GM18499 (cell line): ENCODE results near the gene SHOX.

Experiments used
- ATAC-seq: cut with Tn5 transposase; IDR thresholded peaks from one replicate; pipeline ENCODE4 v1.9.1; 2021; ENCODE audit warnings: moderate number of reproducible peaks; ENCODE audit not compliant: insufficient read depth, unreplicated experiment

SHOX gene

GRCh38 chrX:661154-661553 lies 30.6 kb downstream of the SHOX start:
- ATAC-seq = no peak

- ATAC-seq = no peak
These were observed 31.5 kb downstream of the SHOX start for GRCh38 chrX:662126-662525.

- ATAC-seq = no peak
These were observed 33.2 kb downstream of the SHOX start for GRCh38 chrX:663841-664240.

- no peak for ATAC-seq
These were observed 36.5 kb downstream of the SHOX start for GRCh38 chrX:666762-667720.

GRCh38 chrX:670645-671044 lies 40.1 kb downstream of the SHOX start:
- no peak for ATAC-seq

GRCh38 chrX:672931-673330 lies 42.3 kb downstream of the SHOX start:
- no peak for ATAC-seq

GRCh38 chrX:675279-675954 lies 44.8 kb downstream of the SHOX start:
- ATAC-seq = no peak

GRCh38 chrX:675955-676295 lies 45.3 kb downstream of the SHOX start:
- no peak for ATAC-seq

GRCh38 chrX:677376-677775 lies 46.8 kb downstream of the SHOX start:
- no peak for ATAC-seq

GRCh38 chrX:679291-679979 lies 48.8 kb downstream of the SHOX start:
- ATAC-seq = no peak

GRCh38 chrX:680062-680461 lies 49.5 kb downstream of the SHOX start:
- ATAC-seq = no peak

- ATAC-seq = no peak
These were observed 51.4 kb downstream of the SHOX start for GRCh38 chrX:681989-682388.

GRCh38 chrX:682892-683291 lies 52.3 kb downstream of the SHOX start:
- ATAC-seq = no peak

GRCh38 chrX:683576-683975 lies 53.0 kb downstream of the SHOX start:
- no peak for ATAC-seq

GRCh38 chrX:685120-686032 lies 54.8 kb downstream of the SHOX start:
- no peak for ATAC-seq

- no peak for ATAC-seq
These were observed 59.4 kb downstream of the SHOX start for GRCh38 chrX:689983-690382.

- ATAC-seq = no peak
These were observed 64.2 kb downstream of the SHOX start for GRCh38 chrX:694800-695199.

GRCh38 chrX:698206-698605 lies 67.6 kb downstream of the SHOX start:
- no peak for ATAC-seq

- no peak for ATAC-seq
These were observed 70.3 kb downstream of the SHOX start for GRCh38 chrX:700936-701335.

- no peak for ATAC-seq
These were observed 71.1 kb downstream of the SHOX start for GRCh38 chrX:701673-702072.
